ACC112 (cell line): ENCODE measurements around the gene COL11A2.
A peak's percentile ranks its signal among the peaks of the same experiment; 100 is the strongest.

ENCODE experiments used
- H2AFZ ChIP-seq: fragments of 200-600 bp; sonication (generic); one replicate; pipeline ENCODE4 v1.6.0; 2017; ENCODE audit warnings: antibody characterized with exemption, low read length; ENCODE audit not compliant: unreplicated experiment
- H3K27ac ChIP-seq: fragments of 200-600 bp; sonication (generic); 2 replicates; pipeline ENCODE4 v1.5.1; 2014; ENCODE audit warnings: low read depth, mild to moderate bottlenecking, antibody characterized with exemption, low read length, moderate library complexity
- H3K27me3 ChIP-seq: fragments of 200-600 bp; sonication (generic); 2 replicates; pipeline ENCODE4 v1.6.1; 2014; ENCODE audit warnings: mild to moderate bottlenecking, antibody characterized with exemption, low read length, moderate library complexity, mixed read lengths; ENCODE audit not compliant: insufficient read depth
- H3K36me3 ChIP-seq: fragments of 200-600 bp; sonication (generic); 2 replicates; pipeline ENCODE4 v1.6.1; 2016; ENCODE audit warnings: mild to moderate bottlenecking, antibody characterized with exemption, low read length, moderate library complexity, mixed read lengths; ENCODE audit not compliant: insufficient read depth
- H3K4me1 ChIP-seq: fragments of 200-600 bp; sonication (generic); one replicate; pipeline ENCODE4 v1.6.1; 2016; ENCODE audit warnings: low read length, mixed read lengths; ENCODE audit not compliant: insufficient read depth, unreplicated experiment, control insufficient read depth
- H3K4me3 ChIP-seq: fragments of 200-600 bp; sonication (generic); 2 replicates; pipeline ENCODE4 v1.5.1; 2014; ENCODE audit warnings: mild to moderate bottlenecking, low read depth, low read length
- H3K79me2 ChIP-seq: fragments of 200-600 bp; sonication (generic); one replicate; pipeline ENCODE4 v1.6.0; 2016; ENCODE audit warnings: low read length; ENCODE audit not compliant: control insufficient read depth, unreplicated experiment, insufficient read depth

The COL11A2 gene

DNA sequence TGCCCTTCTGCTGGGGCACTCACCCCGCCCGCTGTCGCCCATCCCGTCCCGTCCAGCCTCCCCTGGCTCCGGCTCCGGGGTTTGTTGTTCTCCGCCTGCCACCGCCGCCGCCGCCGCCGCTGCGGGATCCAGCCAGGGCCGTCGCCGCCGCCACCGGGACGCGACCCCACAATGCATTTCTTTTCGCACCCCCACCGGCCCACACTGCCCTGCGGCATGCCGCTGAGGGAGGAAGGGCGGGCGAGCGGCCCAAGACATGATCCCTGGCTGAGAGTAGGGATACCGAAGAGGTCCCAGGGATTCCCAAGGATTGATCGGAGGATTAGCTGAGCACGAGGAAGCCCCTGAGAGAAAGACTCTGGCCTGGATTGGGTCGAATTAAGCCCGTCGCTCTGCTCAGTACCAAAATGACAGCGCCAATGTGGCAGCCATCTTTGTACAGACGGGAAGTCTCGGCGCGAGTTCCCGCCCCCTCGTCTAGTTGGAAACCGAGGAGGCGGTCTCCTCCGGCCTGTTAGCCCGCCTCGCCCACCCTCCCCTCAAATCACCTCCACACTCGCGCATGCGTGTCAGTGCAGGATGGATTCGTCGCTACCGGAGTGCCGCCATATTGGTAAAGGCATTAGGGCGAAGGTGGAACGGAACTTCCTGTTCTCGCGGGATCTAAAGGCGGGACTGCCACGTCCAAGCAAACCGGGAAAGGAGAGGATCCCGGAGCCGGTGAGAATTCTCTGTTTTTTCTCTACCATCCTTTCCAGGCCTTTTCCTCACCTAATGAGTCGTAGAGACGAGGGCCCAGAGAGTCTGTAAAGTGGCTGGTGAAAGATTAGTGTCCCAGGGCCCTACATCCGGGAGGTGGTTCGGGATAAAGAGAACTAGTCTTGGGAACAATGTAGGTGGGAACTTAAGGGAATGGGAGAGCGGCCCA, 8.2 kb upstream of the COL11A2 start, which contains the start of the genes RXRB and SLC39A7:
Gene RXRB, minus strand, starts transcription at position 447 of the 928 bp plus-strand sequence. Its CDS starts 189 bp downstream, at position 258.
Gene SLC39A7, plus strand, starts transcription at position 649 of the 928 bp plus-strand sequence. CDS start 379 bp downstream, outside the sequence.
- Histone ChIP-seq H3K4me3 (peak within 1 kb of the TSS; percentile 99), H2AFZ (peak within 1 kb of the TSS; percentile 91), H3K27me3 (no peaks in the 10 kb centered on the region), H3K79me2 (peaks cover 47% of the 10 kb centered on the region), H3K4me1 (peaks cover 44% of the 10 kb centered on the region), H3K36me3 (peaks cover 19% of the 10 kb centered on the region; the same call in 1 of the 2 replicates), H3K27ac (peak within 1 kb of the TSS; percentile 94)

DNA sequence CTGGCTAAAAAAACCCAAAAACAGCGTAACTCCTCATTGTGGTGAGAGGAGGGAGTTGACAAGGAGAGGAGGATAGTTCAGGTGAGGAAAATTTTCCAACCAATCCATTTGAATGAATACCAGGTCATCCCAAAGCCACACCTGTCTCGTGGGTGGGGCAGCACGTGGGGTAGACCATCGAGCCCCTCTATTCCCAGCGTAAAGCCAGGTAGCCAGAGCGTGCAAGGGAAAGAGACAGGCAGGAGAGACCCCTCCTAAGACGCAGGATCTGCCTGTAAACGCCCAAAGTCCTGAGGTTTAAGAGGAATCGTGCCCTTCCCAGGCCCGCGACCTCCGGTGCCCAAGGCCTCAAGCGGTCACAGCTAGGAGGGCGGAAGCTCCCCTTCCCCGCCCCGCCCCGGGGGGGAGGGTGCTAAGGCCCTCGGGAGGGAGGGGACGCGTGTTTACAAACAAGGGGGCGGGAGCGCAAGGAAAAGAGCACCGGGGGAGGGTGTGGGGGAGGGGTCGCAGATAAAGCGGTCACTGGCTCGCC, 7.5 kb upstream of the COL11A2 start:
- H3K27ac ChIP-seq = peak overlapping the region; percentile 94
- H3K4me3 ChIP-seq = peak overlapping the region; percentile 99
- H3K4me1 ChIP-seq = peaks cover 37% of the 10 kb centered on the region
- H3K79me2 ChIP-seq = peaks cover 47% of the 10 kb centered on the region
- no peaks in the 10 kb centered on the region for H3K27me3 ChIP-seq
- peaks cover 25% of the 10 kb centered on the region; the same call in 1 of the 2 replicates for H3K36me3 ChIP-seq
- peak overlapping the region; percentile 91 for H2AFZ ChIP-seq

DNA sequence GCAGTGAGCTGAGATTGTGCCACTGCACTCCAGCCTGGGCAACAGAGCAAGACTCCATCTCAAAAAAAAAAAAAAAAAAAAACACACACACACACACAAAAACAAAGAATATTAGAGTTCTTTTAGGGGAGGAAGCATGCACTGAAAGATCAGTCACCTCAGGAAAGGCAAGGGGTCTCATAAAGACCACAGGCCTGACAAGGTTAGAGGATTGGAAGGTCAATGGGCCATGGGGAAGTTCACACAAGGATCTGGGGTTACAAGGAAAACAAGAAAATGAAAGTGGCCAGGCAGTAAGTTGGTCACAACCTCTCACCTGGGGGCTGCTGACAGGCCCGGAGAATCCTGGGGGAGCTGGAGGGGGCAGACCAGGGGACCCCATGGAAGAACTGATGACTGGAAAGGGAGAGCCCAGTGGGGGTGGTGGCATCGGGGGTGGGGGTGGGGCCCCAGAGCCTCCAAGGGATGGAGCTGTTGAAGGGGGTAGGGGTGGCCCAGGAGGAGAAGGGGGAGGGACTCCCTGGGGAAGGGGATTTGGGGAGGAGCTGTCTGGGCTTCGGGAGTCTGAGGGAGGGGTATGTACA, 6.7 kb upstream of the COL11A2 start:
- Histone ChIP-seq H3K36me3 (peaks cover 31% of the 10 kb centered on the region; the same call in 1 of the 2 replicates), H3K79me2 (peaks cover 45% of the 10 kb centered on the region), H3K4me3 (peak overlapping the region; percentile 99), H3K27me3 (no peaks in the 10 kb centered on the region), H3K27ac (no peak overlapping the region), H3K4me1 (peaks cover 30% of the 10 kb centered on the region), H2AFZ (no peak overlapping the region)

DNA sequence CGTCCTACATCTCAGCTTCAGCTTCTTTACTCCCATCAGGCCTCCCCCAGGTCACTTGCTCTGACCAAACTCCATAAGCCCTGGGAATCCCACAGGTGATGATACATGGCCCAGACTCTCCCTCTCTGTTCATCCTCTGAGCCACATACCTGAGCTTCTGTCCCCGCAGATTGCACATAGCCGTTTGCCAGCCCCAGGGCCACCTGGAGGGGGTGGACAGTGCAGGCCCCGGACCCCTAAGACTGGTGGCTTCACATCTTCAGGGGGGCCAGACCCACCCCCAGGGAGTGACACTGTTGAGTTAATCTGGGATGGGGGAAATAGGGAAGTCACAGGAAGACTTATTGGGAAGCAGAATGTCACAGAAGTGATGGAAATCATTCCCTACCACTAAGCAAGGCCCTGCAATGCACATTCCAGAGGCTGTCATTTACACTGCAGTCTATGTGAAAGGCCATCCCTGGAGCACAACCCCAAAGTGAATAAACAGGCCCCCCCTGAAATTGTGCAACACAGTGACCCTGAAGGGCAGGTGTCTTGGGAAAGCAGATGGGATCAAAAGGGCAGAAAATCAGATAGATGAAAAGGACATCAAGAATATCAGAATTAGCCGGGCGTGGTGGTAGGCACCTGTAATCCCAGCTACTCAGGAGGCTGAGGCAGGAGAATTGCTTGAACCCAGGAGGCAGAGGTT, 6.0 kb upstream of the COL11A2 start:
- peaks cover 26% of the 10 kb centered on the region for H3K4me1 ChIP-seq
- H3K4me3 ChIP-seq = no peak overlapping the region; the same call in 1 of the 2 replicates
- no peaks in the 10 kb centered on the region for H3K27me3 ChIP-seq
- peaks cover 31% of the 10 kb centered on the region; the same call in 1 of the 2 replicates for H3K36me3 ChIP-seq
- peaks cover 38% of the 10 kb centered on the region for H3K79me2 ChIP-seq
- no peak overlapping the region for H2AFZ ChIP-seq
- H3K27ac ChIP-seq = no peak overlapping the region

DNA sequence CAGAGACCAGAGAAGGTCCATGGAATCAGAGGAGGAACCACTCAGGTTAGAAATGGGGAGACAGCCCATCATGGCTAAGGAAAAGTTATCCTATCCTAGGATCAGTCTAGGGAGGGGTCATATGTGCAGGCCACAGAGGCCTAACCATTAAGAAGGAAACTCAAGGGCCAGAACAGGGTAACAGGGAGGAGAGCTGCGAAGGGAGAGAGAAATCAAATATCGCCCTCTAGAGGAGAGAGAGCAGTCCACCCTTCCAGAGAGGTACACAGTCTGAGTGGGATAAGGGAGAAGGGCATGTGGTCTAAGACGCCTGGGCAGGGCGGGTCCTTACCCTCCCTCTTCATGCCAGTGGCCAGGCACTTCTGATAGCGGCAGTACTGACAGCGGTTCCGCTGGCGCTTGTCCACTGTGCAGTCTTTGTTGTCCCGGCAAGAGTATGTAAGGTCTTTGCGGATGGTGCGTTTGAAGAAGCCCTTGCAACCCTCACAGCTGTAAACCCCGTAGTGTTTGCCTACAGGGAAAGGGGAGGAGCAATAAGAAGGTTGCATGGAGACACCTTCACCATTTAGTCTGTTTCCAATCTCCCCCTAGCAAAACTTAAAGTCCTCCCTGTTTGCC, 5.3 kb upstream of the COL11A2 start:
- H2AFZ ChIP-seq = no peak overlapping the region
- H3K4me3 ChIP-seq = no peak overlapping the region
- H3K4me1 ChIP-seq = peaks cover 26% of the 10 kb centered on the region
- no peak overlapping the region for H3K27ac ChIP-seq
- peaks cover 31% of the 10 kb centered on the region for H3K79me2 ChIP-seq
- H3K36me3 ChIP-seq = peaks cover 25% of the 10 kb centered on the region; the same call in 1 of the 2 replicates
- peaks cover 5% of the 10 kb centered on the region for H3K27me3 ChIP-seq

DNA sequence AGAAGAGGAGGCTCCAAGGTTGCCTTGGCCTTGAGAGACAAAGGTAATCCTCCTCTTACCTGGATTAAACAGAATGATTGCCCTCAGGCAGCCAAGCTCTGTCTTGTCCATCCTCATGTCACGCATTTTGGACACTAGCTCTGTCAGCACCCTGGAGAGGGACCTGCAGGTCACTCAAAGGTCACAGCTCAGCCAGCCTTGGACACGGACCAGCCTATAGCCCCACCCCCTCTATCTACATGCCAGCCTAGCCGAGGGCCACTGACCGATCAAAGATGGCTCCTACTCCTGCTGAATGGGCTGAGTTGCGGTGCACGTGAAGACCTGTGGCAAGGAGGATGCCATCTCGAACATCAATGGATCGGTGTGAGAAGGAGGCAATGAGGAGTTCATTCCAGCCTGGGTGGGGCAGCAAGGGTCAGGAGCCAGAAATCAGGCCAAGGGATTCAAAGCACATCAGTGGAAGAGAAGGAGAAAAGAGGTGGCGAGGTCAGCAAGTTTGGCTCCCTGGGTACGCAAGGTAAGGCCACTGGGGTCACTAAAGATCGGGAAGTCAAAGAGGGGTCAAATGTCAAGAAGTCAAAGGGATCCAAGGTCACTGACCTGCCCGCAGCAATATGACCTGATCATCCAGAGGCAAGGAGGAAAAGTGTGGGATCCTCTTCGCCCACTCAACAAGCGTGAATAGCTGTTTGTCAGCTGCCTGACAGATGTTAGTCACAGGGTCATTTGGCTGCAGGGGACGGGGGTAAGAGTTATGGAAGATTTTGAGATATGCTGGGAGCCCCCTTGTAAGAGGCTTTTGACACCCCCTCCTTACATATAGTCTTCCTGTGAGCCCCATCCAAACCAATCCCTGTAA, 3.3 kb upstream of the COL11A2 start:
- Histone ChIP-seq H3K4me1 (peaks cover 22% of the 10 kb centered on the region), H3K79me2 (peaks cover 13% of the 10 kb centered on the region), H3K27ac (no peak overlapping the region), H2AFZ (no peak overlapping the region), H3K4me3 (no peak overlapping the region), H3K36me3 (peaks cover 16% of the 10 kb centered on the region; the same call in 1 of the 2 replicates), H3K27me3 (peaks cover 23% of the 10 kb centered on the region)

DNA sequence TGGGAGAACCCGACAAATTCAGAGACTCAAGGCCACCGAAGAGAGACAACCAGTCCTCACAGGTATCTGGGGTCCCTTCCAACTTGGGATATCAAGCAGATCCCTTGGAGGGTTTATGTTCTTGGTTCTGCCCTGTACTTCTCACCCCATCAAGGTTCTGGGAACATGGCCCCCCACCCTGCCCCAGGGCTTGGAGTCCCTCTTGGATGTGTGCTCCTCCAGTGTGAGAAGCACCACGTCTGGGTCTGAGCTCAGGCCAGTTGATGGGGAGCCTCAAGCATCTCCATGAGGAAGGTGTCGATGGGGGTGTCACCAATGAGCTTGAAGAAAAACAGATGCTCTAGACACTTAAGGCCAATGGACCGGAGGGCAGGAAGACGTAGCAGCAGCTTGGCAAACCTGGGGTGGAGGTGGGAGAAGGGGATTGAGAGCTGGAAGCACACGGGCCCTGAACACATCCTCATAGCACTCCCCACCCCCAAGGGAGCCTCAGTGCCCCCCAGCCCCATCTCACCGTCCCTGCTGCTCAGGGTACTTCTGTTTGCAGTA, 2.2 kb upstream of the COL11A2 start:
- H3K27me3 ChIP-seq = peaks cover 24% of the 10 kb centered on the region
- no peak overlapping the region for H3K27ac ChIP-seq

DNA sequence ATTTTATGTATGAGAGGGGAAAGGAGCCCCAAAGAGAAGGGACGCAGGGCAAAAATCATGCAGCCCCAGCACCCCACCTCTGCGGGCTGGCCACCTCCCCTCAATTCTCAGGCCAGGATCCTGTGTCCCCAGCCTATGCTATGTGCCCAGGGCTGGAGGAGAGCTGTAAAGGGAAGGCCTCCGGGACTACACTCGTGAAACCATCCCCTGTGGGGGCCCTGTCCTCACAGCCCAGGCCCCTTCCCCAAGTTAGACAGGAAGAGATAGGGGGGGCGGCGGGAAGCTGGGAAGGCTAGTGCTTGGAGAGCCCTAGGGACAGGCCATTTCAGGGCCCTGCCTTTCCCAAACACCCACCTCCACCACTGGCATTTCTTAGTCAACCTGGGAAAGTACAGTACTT, 1.4 kb upstream of the COL11A2 start:
- Histone ChIP-seq H2AFZ (no peak overlapping the region), H3K4me1 (peaks cover 18% of the 10 kb centered on the region), H3K27ac (no peak overlapping the region), H3K27me3 (peaks cover 24% of the 10 kb centered on the region), H3K79me2 (no peaks in the 10 kb centered on the region), H3K36me3 (peaks cover 16% of the 10 kb centered on the region; the same call in 1 of the 2 replicates), H3K4me3 (no peak overlapping the region)

More for the DNA sequence above, 2.2 kb upstream of the COL11A2 start:
- peaks cover 8% of the 10 kb centered on the region for H3K79me2 ChIP-seq
- H3K4me1 ChIP-seq = peaks cover 22% of the 10 kb centered on the region
- no peak overlapping the region for H2AFZ ChIP-seq
- H3K36me3 ChIP-seq = peaks cover 16% of the 10 kb centered on the region; the same call in 1 of the 2 replicates
- no peak overlapping the region for H3K4me3 ChIP-seq
